HG03159 (cell line): Measurements from ENCODE around the gene CALHM6.
A peak's percentile ranks its signal among the peaks of the same experiment; 100 is the strongest.

Experiments used
- ATAC-seq: cut with Tn5 transposase; IDR thresholded peaks from one replicate; pipeline ENCODE4 v1.9.1; 2021; ENCODE audit warnings: mild to moderate bottlenecking, moderate library complexity; ENCODE audit not compliant: unreplicated experiment

Gene CALHM6

GRCh38 chr6:116461331-116461931 lies at the start of gene CALHM6:
CALHM6 (plus strand) TSS chr6:116461375; CDS start chr6:116461930, 555 bp downstream.
- peak; percentile 9 for ATAC-seq

GRCh38 chr6:116412270-116412669 lies 48.9 kb upstream of the CALHM6 start:
- no peak for ATAC-seq

- ATAC-seq: no peak
Observed at GRCh38 chr6:116413357-116413756, 47.8 kb upstream of the CALHM6 start.

GRCh38 chr6:116417661-116418060 lies 43.5 kb upstream of the CALHM6 start:
- ATAC-seq: no peak

GRCh38 chr6:116419069-116419786 lies 41.9 kb upstream of the CALHM6 start:
- no peak for ATAC-seq

- ATAC-seq: no peak
Observed at GRCh38 chr6:116420341-116420740, 40.8 kb upstream of the CALHM6 start.

- ATAC-seq: no peak
Observed at GRCh38 chr6:116422238-116422637, 38.9 kb upstream of the CALHM6 start.

GRCh38 chr6:116424001-116424400 lies 37.2 kb upstream of the CALHM6 start:
- ATAC-seq: no peak

GRCh38 chr6:116426551-116426950 lies 34.6 kb upstream of the CALHM6 start:
- ATAC-seq: no peak

- no peak for ATAC-seq
Observed at GRCh38 chr6:116429111-116429510, 32.1 kb upstream of the CALHM6 start.

- ATAC-seq: no peak
Observed at GRCh38 chr6:116430860-116431259, 30.3 kb upstream of the CALHM6 start.

GRCh38 chr6:116431964-116432595 lies 29.1 kb upstream of the CALHM6 start:
- no peak for ATAC-seq

GRCh38 chr6:116433206-116433712 lies 27.9 kb upstream of the CALHM6 start:
- ATAC-seq: no peak

- peak; percentile 48 for ATAC-seq
Observed at GRCh38 chr6:116434056-116434725, 27.0 kb upstream of the CALHM6 start.

- ATAC-seq: no peak
Observed at GRCh38 chr6:116436586-116436985, 24.6 kb upstream of the CALHM6 start.

GRCh38 chr6:116437656-116438055 lies 23.5 kb upstream of the CALHM6 start:
- ATAC-seq: no peak

GRCh38 chr6:116438590-116439448 lies 22.4 kb upstream of the CALHM6 start:
- ATAC-seq: no peak

- no peak for ATAC-seq
Observed at GRCh38 chr6:116439522-116440051, 21.6 kb upstream of the CALHM6 start.

GRCh38 chr6:116443105-116443504 lies 18.1 kb upstream of the CALHM6 start:
- no peak for ATAC-seq

- peak; percentile 62 for ATAC-seq
Observed at GRCh38 chr6:116444092-116444491, 17.1 kb upstream of the CALHM6 start.
